ENCODE results near the gene NRGN.

GRCh38 chr11:124748100-124748418 lies 8.3 kb downstream of the NRGN start:
- TF ChIP-seq CTCF (IDR thresholded peaks at IDR 0.05 in 2 of 3, conservative IDR thresholded peaks at IDR 0.05 in 1 of 3; ENCODE audit: control insufficient read depth in 2 of 3, extremely low read depth in 1 of 3, insufficient read depth in 1 of 3, low read depth in 3 of 3, low read length in 3 of 3) (no peak), NKRF (conservative IDR thresholded peaks at IDR 0.05) (no peak), EP300 (IDR thresholded peaks at IDR 0.05; ENCODE audit: borderline replicate concordance in 1 of 2, control insufficient read depth in 1 of 2, low read depth in 2 of 2, low read length in 2 of 2) (no peak), MXI1 (IDR thresholded peaks at IDR 0.05; ENCODE audit: low read depth, low read length) (no peak), IKZF2 (IDR thresholded peaks at IDR 0.05) (no peak), CHD2 (IDR thresholded peaks at IDR 0.05; ENCODE audit: borderline replicate concordance, low read depth, low read length) (no peak), CHD4 (IDR thresholded peaks at IDR 0.05) (no peak), SIX5 (IDR thresholded peaks at IDR 0.05; ENCODE audit: low read depth, low read length, severe bottlenecking) (no peak), RBBP5 (conservative IDR thresholded peaks at IDR 0.05) (no peak), RB1 (IDR thresholded peaks at IDR 0.05; ENCODE audit: borderline replicate concordance) (no peak), KAT2A (conservative IDR thresholded peaks at IDR 0.05; ENCODE audit: control insufficient read depth, low read depth, low read length) (no peak), ZNF207 (IDR thresholded peaks at IDR 0.05; ENCODE audit: borderline replicate concordance) (no peak)

Measured in GM12878 (cell line).